SK-N-SH (cell line): ENCODE results near the gene BCAS3. TPM values are rescaled to one million over a fixed set of nuclear protein-coding genes. Genes with fewer than 3 reads are reported as not detected.

Experiments
- CTCF ChIA-PET: fragments of 300-600, 350-600 bp; formaldehyde crosslinking; extraction: SDS; loops from one replicate; lab custom pipeline; 2021; lab: Yijun Ruan, JAX
- POLR2A ChIA-PET: fragments of 350-600 bp; sonication (Branson Sonifier 250); formaldehyde crosslinking; extraction: SDS; loops from one replicate; lab custom pipeline; 2020; ENCODE audit warnings: antibody characterized with exemption, inconsistent platforms; lab: Yijun Ruan, JAX
- DNase-seq: peaks from one replicate; pipeline ENCODE4 v3.0.0; 2012
- H2AFZ ChIP-seq: fragments of 200-600 bp; sonication (generic); 2 replicates; pipeline ENCODE4 v1.8.1; 2016; ENCODE audit warnings: antibody characterized with exemption, mild to moderate bottlenecking, low read depth
- H3F3A ChIP-seq: fragments of 200-600 bp; sonication (generic); replicated peaks from 2 replicates; pipeline ENCODE3; 2016; ENCODE audit warnings: antibody characterized with exemption, mild to moderate bottlenecking; ENCODE audit not compliant: insufficient read depth
- H3K27ac ChIP-seq, 2 experiments: fragments of 200-500 bp in 1 of 2; fragments of 200-600 bp in 1 of 2; sonication (Bioruptor generic) in 1 of 2; sonication (generic), shearing (Covaris generic) in 1 of 2; 2 replicates each; pipeline versions ENCODE4 v1.5.1 to v1.6.1; 2014 to 2016; ENCODE audit warnings: low read depth in 2 of 2, inconsistent platforms in 1 of 2, low read length in 1 of 2, mild to moderate bottlenecking in 1 of 2, mixed read lengths in 1 of 2
- H3K27me3 ChIP-seq: fragments of 200-600 bp; sonication (generic), shearing (Covaris generic); 2 replicates; pipeline ENCODE4 v1.6.1; 2016; ENCODE audit warnings: mixed run types; ENCODE audit not compliant: insufficient read depth
- H3K36me3 ChIP-seq, 2 experiments: fragments of 200-500 bp in 1 of 2; fragments of 200-600 bp in 1 of 2; sonication (Bioruptor generic) in 1 of 2; sonication (generic) in 1 of 2; replicated peaks in 1 of 2; 2 replicates each; pipeline versions ENCODE3 to v1.5.1; 2014 to 2016; ENCODE audit warnings: low read length in 1 of 2, mild to moderate bottlenecking in 1 of 2; ENCODE audit not compliant: insufficient read depth in 2 of 2, control insufficient read depth in 1 of 2
- H3K4me1 ChIP-seq, 2 experiments: fragments of 200-500 bp in 1 of 2; fragments of 200-600 bp in 1 of 2; sonication (Bioruptor generic) in 1 of 2; sonication (generic), shearing (Covaris generic) in 1 of 2; 2 replicates each; pipeline versions ENCODE4 v1.5.1 to v1.6.1; 2014 to 2016; ENCODE audit warnings: low read depth in 1 of 2, low read length in 1 of 2, mixed run types in 1 of 2; ENCODE audit not compliant: insufficient read depth in 2 of 2, control insufficient read depth in 1 of 2
- H3K4me2 ChIP-seq: fragments of 200-600 bp; sonication (generic), shearing (Covaris generic); 2 replicates; pipeline ENCODE4 v1.6.1; 2017; ENCODE audit warnings: mixed run types
- H3K4me3 ChIP-seq, 2 experiments: fragments of 200-500 bp in 1 of 2; fragments of 200-600 bp in 1 of 2; sonication (Bioruptor generic) in 1 of 2; sonication (generic), shearing (Covaris generic) in 1 of 2; 2 replicates each; pipeline versions ENCODE4 v1.5.1 to v1.8.1; 2014 to 2016; ENCODE audit warnings: low read depth in 2 of 2, inconsistent platforms in 1 of 2, low read length in 1 of 2, mild to moderate bottlenecking in 1 of 2, mixed read lengths in 1 of 2, moderate library complexity in 1 of 2
- H3K79me2 ChIP-seq: fragments of 200-600 bp; sonication (generic); 2 replicates; pipeline ENCODE4 v1.8.1; 2017; ENCODE audit warnings: mild to moderate bottlenecking; ENCODE audit not compliant: insufficient read depth
- H3K9ac ChIP-seq: fragments of 200-600 bp; sonication (generic); 2 replicates; pipeline ENCODE4 v1.6.1; 2017; ENCODE audit warnings: mixed run types
- H3K9me2 ChIP-seq: fragments of 200-600 bp; sonication (generic); 2 replicates; pipeline ENCODE4 v1.6.1; 2017; ENCODE audit warnings: mixed run types
- H3K9me3 ChIP-seq: fragments of 200-600 bp; sonication (generic); 2 replicates; pipeline ENCODE4 v1.6.1; 2017; ENCODE audit warnings: mixed run types, mild to moderate bottlenecking, moderate library complexity
- H4K20me1 ChIP-seq: fragments of 200-600 bp; sonication (generic); 2 replicates; pipeline ENCODE4 v1.6.1; 2017; ENCODE audit warnings: mild to moderate bottlenecking, mixed run types; ENCODE audit not compliant: insufficient read depth
- EP300 ChIP-seq, 2 experiments: IDR thresholded peaks; 2 replicates each; pipeline versions ENCODE4 v1.4.0 to v1.6.1; 2012; ENCODE audit warnings: borderline replicate concordance in 1 of 2, low read depth in 1 of 2, low read length in 1 of 2
- EZH2phosphoT487 ChIP-seq: fragments of 200-600 bp; sonication (generic); IDR thresholded peaks from 2 replicates; pipeline ENCODE4 v1.6.1; 2017; ENCODE audit warnings: low read depth, mixed run types, mild to moderate bottlenecking, antibody characterized with exemption, moderate library complexity, borderline replicate concordance
- FOSL2 ChIP-seq: IDR thresholded peaks from 2 replicates; pipeline ENCODE4 v1.4.0; 2012; ENCODE audit warnings: low read depth, mild to moderate bottlenecking, moderate library complexity, borderline replicate concordance
- MEF2A ChIP-seq: IDR thresholded peaks from 2 replicates; pipeline ENCODE4 v1.4.0; 2012; ENCODE audit warnings: low read depth, borderline replicate concordance
- NFIC ChIP-seq: IDR thresholded peaks from 2 replicates; pipeline ENCODE4 v1.4.0; 2012; ENCODE audit warnings: borderline replicate concordance
- NRF1 ChIP-seq: IDR thresholded peaks from 2 replicates; pipeline ENCODE4 v1.6.1; 2012; ENCODE audit warnings: low read depth, mild to moderate bottlenecking, low read length
- RAD21 ChIP-seq: IDR thresholded peaks from 2 replicates; pipeline ENCODE4 v1.6.1; 2012; ENCODE audit warnings: mild to moderate bottlenecking, low read length
- RXRA ChIP-seq: IDR thresholded peaks from 2 replicates; pipeline ENCODE4 v1.4.0; 2012; ENCODE audit warnings: low read depth, mild to moderate bottlenecking, borderline replicate concordance
- WGBS: methylation state at CpG from one replicate; pipeline ENCODE4 v1.1.6; 2017; ENCODE audit warnings: low lambda C conversion rate; 5-methylcytosine and 5-hydroxymethylcytosine counted together
- polyA plus RNA-seq, 3 experiments: library from polyadenylated mRNA; depleted of rRNA; stranded (reverse); fragments of >200 nt; gene quantifications; 2 replicates each; pipeline ENCODE4 v1.2.3, GENCODE V29; 2012
- TF ChIP-seq, protein P1 (sequence below): fragments of 200-600 bp; sonication (generic); IDR thresholded peaks from 2 replicates; pipeline ENCODE4 v1.6.1; 2017; ENCODE audit warnings: antibody characterized with exemption, mild to moderate bottlenecking, moderate library complexity
- TF ChIP-seq, protein P2 (sequence below): fragments of 150-350 bp; IDR thresholded peaks from 2 replicates; pipeline ENCODE4 v1.6.1; 2017; ENCODE audit warnings: antibody characterized with exemption, low read length, low read depth, borderline replicate concordance
- TF ChIP-seq, protein P3 (sequence below): fragments of 150-350 bp; IDR thresholded peaks from 2 replicates; pipeline ENCODE4 v1.6.1; 2016; ENCODE audit warnings: mild to moderate bottlenecking, low read depth, low read length

The BCAS3 gene
- polyA plus RNA-seq, 1 of the 3 experiments (the other 2 are of a cell fraction): 5.9 TPM

DNA sequence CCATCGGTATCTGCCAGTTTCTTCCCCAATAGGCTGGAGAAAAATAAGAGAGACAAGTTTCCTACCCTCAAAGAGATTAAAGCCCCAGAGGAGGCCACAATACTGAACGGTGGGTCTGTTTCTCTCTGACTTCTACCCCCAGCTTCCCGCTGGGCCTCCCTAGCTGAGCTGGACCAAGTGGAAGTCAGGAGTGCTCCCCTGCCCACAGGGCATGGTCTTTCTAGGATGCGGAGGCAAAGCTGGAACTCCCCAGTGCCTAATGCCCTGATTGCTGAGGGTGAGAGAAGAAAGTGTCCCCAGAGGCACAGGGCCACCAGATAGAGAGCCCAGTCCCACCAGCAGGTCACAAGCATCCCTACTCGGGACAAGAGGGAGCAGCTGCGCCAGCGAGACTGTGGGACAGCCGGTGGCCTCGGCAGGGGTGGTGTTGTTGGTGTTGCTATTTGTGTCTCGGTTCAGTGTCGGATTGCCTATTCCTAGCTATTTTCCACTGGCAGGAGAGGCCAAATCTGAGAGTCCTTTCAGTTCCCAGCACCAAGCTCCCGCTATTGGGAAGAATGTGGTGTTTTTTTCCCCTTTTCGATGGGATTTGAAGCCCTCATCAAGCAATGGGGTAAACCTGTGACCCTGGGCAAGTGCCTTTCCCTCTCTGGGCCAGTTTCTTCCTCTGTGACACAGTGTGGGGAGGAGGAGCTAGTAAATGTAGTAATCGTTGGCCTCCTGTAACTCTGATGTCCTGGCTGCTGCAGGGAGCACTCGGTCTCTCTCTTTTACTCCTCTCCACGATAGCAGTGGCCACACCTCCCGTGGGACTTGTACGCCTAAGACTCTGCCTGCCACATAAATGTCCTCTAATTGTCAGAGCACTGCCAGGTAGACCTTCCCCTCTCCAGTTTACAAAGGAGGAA lies 699.5 kb downstream of the BCAS3 start:
- Histone ChIP-seq H2AFZ (no peak overlapping the region), H3K9ac (no peak overlapping the region), H3K27ac (no peak overlapping the region), H3K4me1 (peaks cover 0 to 36% of the 10 kb centered on the region in 2 experiments; a peak in 2 of 4 replicates), H4K20me1 (no peaks in the 10 kb centered on the region), H3K36me3 (no peaks in the 10 kb centered on the region), H3K9me3 (no peaks in the 10 kb centered on the region), H3K9me2 (no peaks in the 10 kb centered on the region), H3K4me3 (no peak overlapping the region), H3F3A (peaks cover 6% of the 10 kb centered on the region), H3K79me2 (no peaks in the 10 kb centered on the region), H3K4me2 (no peak overlapping the region), H3K27me3 (no peaks in the 10 kb centered on the region)
- TF ChIP-seq EZH2phosphoT487: no peak
- TF ChIP-seq RAD21: no peak
- TF ChIP-seq, protein P1, sequence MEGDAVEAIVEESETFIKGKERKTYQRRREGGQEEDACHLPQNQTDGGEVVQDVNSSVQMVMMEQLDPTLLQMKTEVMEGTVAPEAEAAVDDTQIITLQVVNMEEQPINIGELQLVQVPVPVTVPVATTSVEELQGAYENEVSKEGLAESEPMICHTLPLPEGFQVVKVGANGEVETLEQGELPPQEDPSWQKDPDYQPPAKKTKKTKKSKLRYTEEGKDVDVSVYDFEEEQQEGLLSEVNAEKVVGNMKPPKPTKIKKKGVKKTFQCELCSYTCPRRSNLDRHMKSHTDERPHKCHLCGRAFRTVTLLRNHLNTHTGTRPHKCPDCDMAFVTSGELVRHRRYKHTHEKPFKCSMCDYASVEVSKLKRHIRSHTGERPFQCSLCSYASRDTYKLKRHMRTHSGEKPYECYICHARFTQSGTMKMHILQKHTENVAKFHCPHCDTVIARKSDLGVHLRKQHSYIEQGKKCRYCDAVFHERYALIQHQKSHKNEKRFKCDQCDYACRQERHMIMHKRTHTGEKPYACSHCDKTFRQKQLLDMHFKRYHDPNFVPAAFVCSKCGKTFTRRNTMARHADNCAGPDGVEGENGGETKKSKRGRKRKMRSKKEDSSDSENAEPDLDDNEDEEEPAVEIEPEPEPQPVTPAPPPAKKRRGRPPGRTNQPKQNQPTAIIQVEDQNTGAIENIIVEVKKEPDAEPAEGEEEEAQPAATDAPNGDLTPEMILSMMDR: no peak
- no peak for TF ChIP-seq MEF2A
- TF ChIP-seq FOSL2: no peak
- no peak for TF ChIP-seq RXRA
- TF ChIP-seq EP300 (IDR thresholded peaks at IDR 0.05; ENCODE audit: borderline replicate concordance in 1 of 2, low read depth in 1 of 2, low read length in 1 of 2): no peak
- TF ChIP-seq NRF1: no peak
- no peak for TF ChIP-seq NFIC
- TF ChIP-seq, protein P2, sequence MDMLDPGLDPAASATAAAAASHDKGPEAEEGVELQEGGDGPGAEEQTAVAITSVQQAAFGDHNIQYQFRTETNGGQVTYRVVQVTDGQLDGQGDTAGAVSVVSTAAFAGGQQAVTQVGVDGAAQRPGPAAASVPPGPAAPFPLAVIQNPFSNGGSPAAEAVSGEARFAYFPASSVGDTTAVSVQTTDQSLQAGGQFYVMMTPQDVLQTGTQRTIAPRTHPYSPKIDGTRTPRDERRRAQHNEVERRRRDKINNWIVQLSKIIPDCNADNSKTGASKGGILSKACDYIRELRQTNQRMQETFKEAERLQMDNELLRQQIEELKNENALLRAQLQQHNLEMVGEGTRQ: no peak
- TF ChIP-seq, protein P3, sequence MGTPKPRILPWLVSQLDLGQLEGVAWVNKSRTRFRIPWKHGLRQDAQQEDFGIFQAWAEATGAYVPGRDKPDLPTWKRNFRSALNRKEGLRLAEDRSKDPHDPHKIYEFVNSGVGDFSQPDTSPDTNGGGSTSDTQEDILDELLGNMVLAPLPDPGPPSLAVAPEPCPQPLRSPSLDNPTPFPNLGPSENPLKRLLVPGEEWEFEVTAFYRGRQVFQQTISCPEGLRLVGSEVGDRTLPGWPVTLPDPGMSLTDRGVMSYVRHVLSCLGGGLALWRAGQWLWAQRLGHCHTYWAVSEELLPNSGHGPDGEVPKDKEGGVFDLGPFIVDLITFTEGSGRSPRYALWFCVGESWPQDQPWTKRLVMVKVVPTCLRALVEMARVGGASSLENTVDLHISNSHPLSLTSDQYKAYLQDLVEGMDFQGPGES: no peak
- DNase-seq: no peak
- 91% methylated on average over 12 of the region's 18 CpGs for WGBS
- ChIA-PET POLR2A (interaction anchor here (0.7 kb wide), 1 partner anchor 187 kb away, joined by 3 read pairs; no protein-coding TSS in a partner anchor), CTCF (interaction anchor here (0.7 to 1.2 kb wide), 2 partner anchors 18 to 35 kb away, joined by 3 read pairs; no protein-coding TSS in a partner anchor)
